ENCODE measurements around the gene CADM2. TPM values are rescaled to one million over a fixed set of nuclear protein-coding genes. Genes with fewer than 3 reads are reported as not detected.

Gene CADM2
- total RNA-seq, 1 donor, result not detected

GRCh38 chr3:85571835-85572234, 613.0 kb downstream of the CADM2 start:
- H3K4me1 ChIP-seq (ENCODE audit: insufficient read depth, low read length), result no peaks in the 10 kb centered on the region
- H3K27me3 ChIP-seq (ENCODE audit: insufficient read depth, low read length), result no peaks in the 10 kb centered on the region
- H3K4me3 ChIP-seq (ENCODE audit: insufficient read depth, low read length), result no peak overlapping the region
- no peak overlapping the region for H3K27ac ChIP-seq (ENCODE audit: low read depth, low read length)
- no peaks in the 10 kb centered on the region for H3K79me2 ChIP-seq (ENCODE audit: insufficient read depth, low read length)
- no peaks in the 10 kb centered on the region for H4K20me1 ChIP-seq (ENCODE audit: insufficient read depth, low read length)
- no peak for DNase-seq (ENCODE audit: insufficient read length, low spot score, missing footprints)
- no peaks in the 10 kb centered on the region for H3K9me3 ChIP-seq (ENCODE audit: low read depth, low read length)
- no peak for TF ChIP-seq CTCF (IDR thresholded peaks at IDR 0.05; ENCODE audit: extremely low read depth, low read depth, low read length)
- no peak overlapping the region for H2AFZ ChIP-seq (ENCODE audit: low read length)
- no peak overlapping the region for H3K4me2 ChIP-seq (ENCODE audit: insufficient read depth, low read length)
- no peaks in the 10 kb centered on the region for H3K36me3 ChIP-seq (ENCODE audit: insufficient read depth, low read length)

- H3K9me3 ChIP-seq (ENCODE audit: low read depth, low read length), result no peaks in the 10 kb centered on the region
- H3K27me3 ChIP-seq (ENCODE audit: insufficient read depth, low read length), result no peaks in the 10 kb centered on the region
- H3K4me2 ChIP-seq (ENCODE audit: insufficient read depth, low read length), result no peak overlapping the region
- H2AFZ ChIP-seq (ENCODE audit: low read length), result no peak overlapping the region
- H3K4me3 ChIP-seq (ENCODE audit: insufficient read depth, low read length), result no peak overlapping the region
- TF ChIP-seq CTCF (IDR thresholded peaks at IDR 0.05; ENCODE audit: extremely low read depth, low read depth, low read length), result no peak
- no peak for DNase-seq (ENCODE audit: insufficient read length, low spot score, missing footprints)
- no peaks in the 10 kb centered on the region for H4K20me1 ChIP-seq (ENCODE audit: insufficient read depth, low read length)
- no peak overlapping the region for H3K27ac ChIP-seq (ENCODE audit: low read depth, low read length)
- H3K36me3 ChIP-seq (ENCODE audit: insufficient read depth, low read length), result no peaks in the 10 kb centered on the region
- no peaks in the 10 kb centered on the region for H3K79me2 ChIP-seq (ENCODE audit: insufficient read depth, low read length)
- H3K4me1 ChIP-seq (ENCODE audit: insufficient read depth, low read length), result no peaks in the 10 kb centered on the region
These were observed 613.6 kb downstream of the CADM2 start for GRCh38 chr3:85572426-85572825.

- no peak overlapping the region for H3K4me2 ChIP-seq (ENCODE audit: insufficient read depth, low read length)
- H3K79me2 ChIP-seq (ENCODE audit: insufficient read depth, low read length), result no peaks in the 10 kb centered on the region
- H3K9me3 ChIP-seq (ENCODE audit: low read depth, low read length), result no peaks in the 10 kb centered on the region
- H4K20me1 ChIP-seq (ENCODE audit: insufficient read depth, low read length), result no peaks in the 10 kb centered on the region
- no peak overlapping the region for H2AFZ ChIP-seq (ENCODE audit: low read length)
- H3K4me3 ChIP-seq (ENCODE audit: insufficient read depth, low read length), result no peak overlapping the region
- no peaks in the 10 kb centered on the region for H3K27me3 ChIP-seq (ENCODE audit: insufficient read depth, low read length)
- no peaks in the 10 kb centered on the region for H3K4me1 ChIP-seq (ENCODE audit: insufficient read depth, low read length)
- no peak overlapping the region for H3K27ac ChIP-seq (ENCODE audit: low read depth, low read length)
- TF ChIP-seq CTCF (IDR thresholded peaks at IDR 0.05; ENCODE audit: extremely low read depth, low read depth, low read length), result no peak
- no peaks in the 10 kb centered on the region for H3K36me3 ChIP-seq (ENCODE audit: insufficient read depth, low read length)
- DNase-seq (ENCODE audit: insufficient read length, low spot score, missing footprints), result no peak
These were observed 614.2 kb downstream of the CADM2 start for GRCh38 chr3:85572978-85573377.

GRCh38 chr3:85574006-85574705, 615.4 kb downstream of the CADM2 start:
- no peak for TF ChIP-seq CTCF (IDR thresholded peaks at IDR 0.05; ENCODE audit: extremely low read depth, low read depth, low read length)
- no peak overlapping the region for H3K27ac ChIP-seq (ENCODE audit: low read depth, low read length)
- no peak overlapping the region for H3K4me2 ChIP-seq (ENCODE audit: insufficient read depth, low read length)
- no peak for DNase-seq (ENCODE audit: insufficient read length, low spot score, missing footprints)
- no peaks in the 10 kb centered on the region for H4K20me1 ChIP-seq (ENCODE audit: insufficient read depth, low read length)
- no peaks in the 10 kb centered on the region for H3K4me1 ChIP-seq (ENCODE audit: insufficient read depth, low read length)
- no peaks in the 10 kb centered on the region for H3K36me3 ChIP-seq (ENCODE audit: insufficient read depth, low read length)
- peak overlapping the region; percentile 21 for H2AFZ ChIP-seq (ENCODE audit: low read length)
- H3K4me3 ChIP-seq (ENCODE audit: insufficient read depth, low read length), result no peak overlapping the region
- no peaks in the 10 kb centered on the region for H3K27me3 ChIP-seq (ENCODE audit: insufficient read depth, low read length)
- no peaks in the 10 kb centered on the region for H3K9me3 ChIP-seq (ENCODE audit: low read depth, low read length)
- H3K79me2 ChIP-seq (ENCODE audit: insufficient read depth, low read length), result no peaks in the 10 kb centered on the region

Data from osteoblast (primary cell).